Medulla oblongata (tissue), 1 donor: ENCODE results near the gene FAR1.
"Not testable (repeated sequence)": the region's sequence is repeated elsewhere in the genome, so short reads cannot be mapped to it uniquely, and the experiment has no call there.

Experiments used
- DNase-seq: peaks from one replicate; pipeline ENCODE4 v3.0.0-alpha.2; 2015; ENCODE audit errors: extremely low spot score

FAR1 gene

GRCh38 chr11:13705710-13706109 lies 37.2 kb downstream of the FAR1 start:
- peak; percentile 22 for DNase-seq

GRCh38 chr11:13713982-13714381 lies 45.5 kb downstream of the FAR1 start:
- DNase-seq, result no peak

- no peak for DNase-seq
These were observed 48.9 kb downstream of the FAR1 start for GRCh38 chr11:13717331-13717730.

GRCh38 chr11:13718394-13718793 lies 49.9 kb downstream of the FAR1 start:
- DNase-seq, result no peak

- DNase-seq, result no peak
These were observed 52.5 kb downstream of the FAR1 start for GRCh38 chr11:13720940-13721339.

GRCh38 chr11:13721760-13722159 lies 53.3 kb downstream of the FAR1 start:
- DNase-seq, result no peak

GRCh38 chr11:13726456-13726855 lies 58.0 kb downstream of the FAR1 start:
- no peak for DNase-seq

- DNase-seq, result no peak
These were observed 59.6 kb downstream of the FAR1 start for GRCh38 chr11:13728076-13728475.

- no peak for DNase-seq
These were observed 66.1 kb downstream of the FAR1 start for GRCh38 chr11:13734530-13734929.

GRCh38 chr11:13745165-13745564 lies 76.7 kb downstream of the FAR1 start:
- DNase-seq, result peak; percentile 29

- not testable (repeated sequence) for DNase-seq
These were observed 84.8 kb downstream of the FAR1 start for GRCh38 chr11:13753316-13753715.

- no peak for DNase-seq
These were observed 90.6 kb downstream of the FAR1 start for GRCh38 chr11:13759050-13759449.

GRCh38 chr11:13760115-13760514 lies 91.6 kb downstream of the FAR1 start:
- DNase-seq, result no peak

- no peak for DNase-seq
These were observed 92.8 kb downstream of the FAR1 start for GRCh38 chr11:13761250-13761649.

- no peak for DNase-seq
These were observed 93.2 kb downstream of the FAR1 start for GRCh38 chr11:13761716-13762115.

- DNase-seq, result no peak
These were observed 94.2 kb downstream of the FAR1 start for GRCh38 chr11:13762718-13763117.

GRCh38 chr11:13763341-13763740 lies 94.9 kb downstream of the FAR1 start:
- no peak for DNase-seq

- no peak for DNase-seq
These were observed 97.4 kb downstream of the FAR1 start for GRCh38 chr11:13765886-13766285.

- no peak for DNase-seq
These were observed 99.0 kb downstream of the FAR1 start for GRCh38 chr11:13767471-13767870.

- DNase-seq, result peak; percentile 77
These were observed 100.7 kb downstream of the FAR1 start for GRCh38 chr11:13769188-13769587.

GRCh38 chr11:13771151-13771550 lies 102.7 kb downstream of the FAR1 start:
- peak; percentile 32 for DNase-seq

GRCh38 chr11:13772223-13773046 lies 104.0 kb downstream of the FAR1 start:
- peak; percentile 87 for DNase-seq

- DNase-seq, result no peak
These were observed 107.0 kb downstream of the FAR1 start for GRCh38 chr11:13775471-13775870.
